Fibroblast of villous mesenchyme (primary cell): ENCODE data around the gene KRTAP20-2. TPM values are rescaled to one million over a fixed set of nuclear protein-coding genes. Genes with fewer than 3 reads are reported as not detected.

Experiments used
- DNase-seq: peaks from one replicate; pipeline ENCODE4 v3.0.0-alpha.2; 2010; ENCODE audit warnings: low read depth
- H3K4me3 ChIP-seq: 2 replicates; pipeline ENCODE4 v1.5.1; 2011; ENCODE audit warnings: low read depth, mild to moderate bottlenecking, low read length
- total RNA-seq: library from RNA; depleted of rRNA; stranded (reverse); fragments of >200 nt; gene quantifications from 2 replicates; pipeline ENCODE4 v1.2.3, GENCODE V29; 2012
- TF ChIP-seq, protein P1 (sequence below): IDR thresholded peaks from 2 replicates; pipeline ENCODE4 v1.5.1; 2012; ENCODE audit warnings: low read depth, mild to moderate bottlenecking, low read length; ENCODE audit not compliant: insufficient read depth

Gene KRTAP20-2
- total RNA-seq, 1 donor: not detected

GRCh38 chr21:30625449-30626165 lies 9.4 kb upstream of the KRTAP20-2 start:
- DNase-seq: no peak
- TF ChIP-seq, protein P1, sequence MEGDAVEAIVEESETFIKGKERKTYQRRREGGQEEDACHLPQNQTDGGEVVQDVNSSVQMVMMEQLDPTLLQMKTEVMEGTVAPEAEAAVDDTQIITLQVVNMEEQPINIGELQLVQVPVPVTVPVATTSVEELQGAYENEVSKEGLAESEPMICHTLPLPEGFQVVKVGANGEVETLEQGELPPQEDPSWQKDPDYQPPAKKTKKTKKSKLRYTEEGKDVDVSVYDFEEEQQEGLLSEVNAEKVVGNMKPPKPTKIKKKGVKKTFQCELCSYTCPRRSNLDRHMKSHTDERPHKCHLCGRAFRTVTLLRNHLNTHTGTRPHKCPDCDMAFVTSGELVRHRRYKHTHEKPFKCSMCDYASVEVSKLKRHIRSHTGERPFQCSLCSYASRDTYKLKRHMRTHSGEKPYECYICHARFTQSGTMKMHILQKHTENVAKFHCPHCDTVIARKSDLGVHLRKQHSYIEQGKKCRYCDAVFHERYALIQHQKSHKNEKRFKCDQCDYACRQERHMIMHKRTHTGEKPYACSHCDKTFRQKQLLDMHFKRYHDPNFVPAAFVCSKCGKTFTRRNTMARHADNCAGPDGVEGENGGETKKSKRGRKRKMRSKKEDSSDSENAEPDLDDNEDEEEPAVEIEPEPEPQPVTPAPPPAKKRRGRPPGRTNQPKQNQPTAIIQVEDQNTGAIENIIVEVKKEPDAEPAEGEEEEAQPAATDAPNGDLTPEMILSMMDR: no peak
- no peak overlapping the region for H3K4me3 ChIP-seq

- TF ChIP-seq, protein P1: no peak
- no peak for DNase-seq
- H3K4me3 ChIP-seq: no peak overlapping the region
Observed at GRCh38 chr21:30628109-30628508, 6.9 kb upstream of the KRTAP20-2 start.

DNA sequence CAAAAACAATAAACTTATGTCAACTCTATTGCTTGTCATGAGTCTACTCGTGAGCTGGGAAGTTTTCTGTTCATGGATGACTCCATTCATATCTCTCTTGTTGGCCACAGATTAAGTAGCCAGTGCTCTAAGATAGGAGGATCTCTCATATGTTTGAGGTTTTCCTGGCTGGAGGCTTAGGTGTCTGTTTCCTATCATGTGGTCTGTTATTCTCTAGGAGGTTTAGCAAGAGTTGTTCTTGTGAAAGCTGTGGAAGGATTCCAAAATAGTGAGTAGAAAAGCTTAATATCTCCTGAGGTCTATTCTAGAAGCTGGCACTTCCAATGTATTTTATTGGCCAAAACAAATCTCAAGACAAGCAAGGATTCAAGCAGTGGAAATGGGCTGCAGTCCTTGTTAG lies 5.8 kb upstream of the KRTAP20-2 start:
- TF ChIP-seq, protein P1: no peak
- no peak overlapping the region for H3K4me3 ChIP-seq
- no peak for DNase-seq

DNA sequence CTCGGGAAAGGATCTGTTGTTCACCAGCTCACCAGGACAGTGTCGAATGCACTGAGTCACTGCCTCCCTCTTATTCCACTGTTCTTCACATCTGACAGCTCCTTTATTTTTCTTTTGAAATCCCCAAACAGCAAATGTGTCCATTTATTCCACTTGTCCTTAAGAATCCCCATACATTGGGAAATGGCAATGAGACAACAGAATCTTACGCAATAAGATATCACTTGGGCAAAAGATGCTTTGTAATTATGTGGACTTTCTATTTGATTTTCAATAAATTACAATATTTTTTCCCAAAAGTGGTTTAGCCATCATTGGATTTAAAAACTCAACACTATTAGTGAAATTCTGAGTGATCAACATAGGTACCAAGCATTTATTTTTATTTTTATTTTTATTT lies 3.7 kb downstream of the KRTAP20-2 start:
- no peak for DNase-seq
- H3K4me3 ChIP-seq: no peak overlapping the region
- TF ChIP-seq, protein P1: no peak

GRCh38 chr21:30642564-30642963 lies 7.6 kb downstream of the KRTAP20-2 start, which contains the start of gene KRTAP20-3:
Gene KRTAP20-3, plus strand, starts transcription at chr21:30642864.
- no peak within 1 kb of the TSS for H3K4me3 ChIP-seq
- no peak for DNase-seq
- TF ChIP-seq, protein P1: no peak

DNA sequence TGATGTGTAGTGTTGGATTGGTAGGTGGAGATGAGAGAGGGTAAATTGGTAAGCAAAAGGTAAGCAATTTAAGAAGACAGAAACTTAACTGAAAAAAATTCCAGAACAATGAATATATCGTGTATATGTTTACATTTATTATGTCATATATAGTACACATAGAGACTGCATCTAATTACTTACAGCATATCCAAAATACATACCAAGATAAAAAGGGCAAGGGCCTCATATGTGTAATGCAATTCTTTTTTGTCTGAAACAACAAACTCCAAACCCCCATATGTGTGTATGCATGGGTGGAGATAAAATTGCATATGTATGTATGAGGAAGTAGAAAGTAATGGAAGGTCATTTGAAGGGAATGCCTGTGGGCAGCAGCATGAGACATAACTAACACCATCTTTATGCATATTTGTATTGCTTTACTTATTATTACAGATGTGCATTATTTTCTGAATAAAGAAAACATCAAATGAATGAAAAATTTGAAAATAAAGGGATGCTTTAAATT lies 12.0 kb downstream of the KRTAP20-2 start:
- no peak overlapping the region for H3K4me3 ChIP-seq
- no peak for DNase-seq
- TF ChIP-seq, protein P1: no peak
